A673 (cell line): ENCODE measurements around the gene RBP3.

ENCODE experiments used
- EZH2 ChIP-seq: fragments of 200-600 bp; sonication (generic); IDR thresholded peaks from 2 replicates; pipeline ENCODE4 v1.6.1; 2017; ENCODE audit warnings: borderline replicate concordance, low read depth, mild to moderate bottlenecking, mixed read lengths, antibody characterized with exemption, low read length; ENCODE audit not compliant: poor library complexity, severe bottlenecking
- TF ChIP-seq, protein P1 (sequence below): fragments of 300-800, 200-600 bp; sonication (generic); conservative IDR thresholded peaks from 2 replicates; pipeline ENCODE4 v1.5.1; 2017; ENCODE audit warnings: low read depth, mild to moderate bottlenecking, antibody characterized with exemption, low read length, moderate library complexity, mixed read lengths

- TF ChIP-seq, protein P1, sequence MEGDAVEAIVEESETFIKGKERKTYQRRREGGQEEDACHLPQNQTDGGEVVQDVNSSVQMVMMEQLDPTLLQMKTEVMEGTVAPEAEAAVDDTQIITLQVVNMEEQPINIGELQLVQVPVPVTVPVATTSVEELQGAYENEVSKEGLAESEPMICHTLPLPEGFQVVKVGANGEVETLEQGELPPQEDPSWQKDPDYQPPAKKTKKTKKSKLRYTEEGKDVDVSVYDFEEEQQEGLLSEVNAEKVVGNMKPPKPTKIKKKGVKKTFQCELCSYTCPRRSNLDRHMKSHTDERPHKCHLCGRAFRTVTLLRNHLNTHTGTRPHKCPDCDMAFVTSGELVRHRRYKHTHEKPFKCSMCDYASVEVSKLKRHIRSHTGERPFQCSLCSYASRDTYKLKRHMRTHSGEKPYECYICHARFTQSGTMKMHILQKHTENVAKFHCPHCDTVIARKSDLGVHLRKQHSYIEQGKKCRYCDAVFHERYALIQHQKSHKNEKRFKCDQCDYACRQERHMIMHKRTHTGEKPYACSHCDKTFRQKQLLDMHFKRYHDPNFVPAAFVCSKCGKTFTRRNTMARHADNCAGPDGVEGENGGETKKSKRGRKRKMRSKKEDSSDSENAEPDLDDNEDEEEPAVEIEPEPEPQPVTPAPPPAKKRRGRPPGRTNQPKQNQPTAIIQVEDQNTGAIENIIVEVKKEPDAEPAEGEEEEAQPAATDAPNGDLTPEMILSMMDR: no peak
- TF ChIP-seq EZH2: no peak
Observed at GRCh38 chr10:47298715-47299114, 49.4 kb upstream of the RBP3 start.
